Parathyroid adenoma (tissue), 2 donors: ENCODE measurements around the gene IFNE.

Experiments
- H2AFZ ChIP-seq: fragments of 300-600 bp; sonication (generic); one replicate; pipeline ENCODE4 v1.7.0; 2017; ENCODE audit warnings: antibody characterized with exemption, mild to moderate bottlenecking
- H3K27ac ChIP-seq: fragments of 300-600 bp; sonication (generic); one replicate; pipeline ENCODE4 v1.7.0; 2017
- H3K27me3 ChIP-seq: fragments of 300-600 bp; sonication (generic); one replicate; pipeline ENCODE4 v1.7.0; 2017; ENCODE audit warnings: low read length; ENCODE audit not compliant: control insufficient read depth, insufficient read depth
- H3K36me3 ChIP-seq: fragments of 300-600 bp; sonication (generic); one replicate; pipeline ENCODE4 v1.7.0; 2017; ENCODE audit warnings: low read length; ENCODE audit not compliant: control insufficient read depth, insufficient read depth
- H3K4me1 ChIP-seq: fragments of 300-600 bp; sonication (generic); one replicate; pipeline ENCODE4 v1.7.0; 2017; ENCODE audit warnings: control low read depth
- H3K4me2 ChIP-seq: fragments of 300-600 bp; sonication (generic); one replicate; pipeline ENCODE4 v1.7.0; 2017; ENCODE audit warnings: low read length
- H3K4me3 ChIP-seq: fragments of 300-600 bp; sonication (generic); one replicate; pipeline ENCODE4 v1.7.0; 2017; ENCODE audit warnings: low read depth, low read length
- H3K79me2 ChIP-seq: fragments of 300-600 bp; sonication (generic); one replicate; pipeline ENCODE4 v1.7.0; 2017; ENCODE audit warnings: control low read depth
- H3K9ac ChIP-seq: fragments of 300-600 bp; sonication (generic); one replicate; pipeline ENCODE4 v1.7.0; 2017; ENCODE audit warnings: mild to moderate bottlenecking
- H3K9me3 ChIP-seq: fragments of 300-600 bp; sonication (generic); one replicate; pipeline ENCODE4 v1.7.0; 2017; ENCODE audit warnings: low read length; ENCODE audit not compliant: control insufficient read depth
- TF ChIP-seq, protein P1 (sequence below): fragments of 300-600 bp; sonication (generic); IDR thresholded peaks from one replicate; pipeline ENCODE4 v1.7.0; 2017; ENCODE audit warnings: antibody characterized with exemption, mild to moderate bottlenecking
- donor health status: primary hyperparathyroidism.

IFNE gene

DNA sequence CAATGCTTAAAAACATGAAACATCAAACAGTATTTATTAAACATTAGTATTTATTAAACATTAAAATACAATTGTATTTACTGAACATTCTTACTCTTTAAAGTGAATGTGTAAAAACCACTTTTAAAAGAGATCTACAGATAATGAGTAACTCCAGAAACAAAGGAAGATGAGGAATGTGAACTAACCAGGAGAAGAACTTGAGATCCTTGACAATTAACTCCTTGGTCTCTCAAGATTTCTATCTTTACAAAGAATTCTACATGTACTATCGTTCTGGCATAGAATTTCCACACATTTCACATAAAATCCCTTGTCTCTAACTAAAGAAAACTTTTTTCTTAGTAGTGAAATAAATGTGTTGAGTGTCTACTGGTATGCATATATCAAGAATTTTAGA is 28.7 kb upstream of the IFNE start:
- Histone ChIP-seq H3K36me3 (no peaks in the 10 kb centered on the region), H3K27me3 (peaks cover 3% of the 10 kb centered on the region), H3K4me1 (no peaks in the 10 kb centered on the region), H3K9ac (no peak overlapping the region), H2AFZ (no peak overlapping the region), H3K27ac (no peak overlapping the region), H3K4me2 (no peak overlapping the region), H3K9me3 (no peaks in the 10 kb centered on the region), H3K79me2 (no peaks in the 10 kb centered on the region), H3K4me3 (no peak overlapping the region)
- TF ChIP-seq, protein P1, sequence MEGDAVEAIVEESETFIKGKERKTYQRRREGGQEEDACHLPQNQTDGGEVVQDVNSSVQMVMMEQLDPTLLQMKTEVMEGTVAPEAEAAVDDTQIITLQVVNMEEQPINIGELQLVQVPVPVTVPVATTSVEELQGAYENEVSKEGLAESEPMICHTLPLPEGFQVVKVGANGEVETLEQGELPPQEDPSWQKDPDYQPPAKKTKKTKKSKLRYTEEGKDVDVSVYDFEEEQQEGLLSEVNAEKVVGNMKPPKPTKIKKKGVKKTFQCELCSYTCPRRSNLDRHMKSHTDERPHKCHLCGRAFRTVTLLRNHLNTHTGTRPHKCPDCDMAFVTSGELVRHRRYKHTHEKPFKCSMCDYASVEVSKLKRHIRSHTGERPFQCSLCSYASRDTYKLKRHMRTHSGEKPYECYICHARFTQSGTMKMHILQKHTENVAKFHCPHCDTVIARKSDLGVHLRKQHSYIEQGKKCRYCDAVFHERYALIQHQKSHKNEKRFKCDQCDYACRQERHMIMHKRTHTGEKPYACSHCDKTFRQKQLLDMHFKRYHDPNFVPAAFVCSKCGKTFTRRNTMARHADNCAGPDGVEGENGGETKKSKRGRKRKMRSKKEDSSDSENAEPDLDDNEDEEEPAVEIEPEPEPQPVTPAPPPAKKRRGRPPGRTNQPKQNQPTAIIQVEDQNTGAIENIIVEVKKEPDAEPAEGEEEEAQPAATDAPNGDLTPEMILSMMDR: no peak

DNA sequence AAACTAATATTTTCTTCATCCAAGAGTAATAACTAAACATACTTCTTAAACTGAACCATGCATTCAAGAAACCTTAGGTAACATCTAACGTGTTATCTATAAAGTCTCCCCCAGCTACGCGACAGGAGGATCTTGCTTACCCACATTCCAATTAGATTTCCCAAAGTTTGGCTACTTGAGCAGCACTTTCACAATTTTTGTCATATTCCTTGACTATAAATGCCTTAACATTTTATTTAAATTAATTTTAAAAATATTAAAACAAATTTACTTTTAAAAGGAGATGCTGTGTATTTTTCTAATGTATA is 25.3 kb upstream of the IFNE start:
- H3K4me3 ChIP-seq: no peak overlapping the region
- no peaks in the 10 kb centered on the region for H3K79me2 ChIP-seq
- H3K27me3 ChIP-seq: peaks cover 3% of the 10 kb centered on the region
- H3K9ac ChIP-seq: no peak overlapping the region
- no peaks in the 10 kb centered on the region for H3K36me3 ChIP-seq
- no peak overlapping the region for H2AFZ ChIP-seq
- no peak overlapping the region for H3K27ac ChIP-seq
- H3K9me3 ChIP-seq: no peaks in the 10 kb centered on the region
- no peak overlapping the region for H3K4me2 ChIP-seq
- no peaks in the 10 kb centered on the region for H3K4me1 ChIP-seq
- TF ChIP-seq, protein P1: no peak

DNA sequence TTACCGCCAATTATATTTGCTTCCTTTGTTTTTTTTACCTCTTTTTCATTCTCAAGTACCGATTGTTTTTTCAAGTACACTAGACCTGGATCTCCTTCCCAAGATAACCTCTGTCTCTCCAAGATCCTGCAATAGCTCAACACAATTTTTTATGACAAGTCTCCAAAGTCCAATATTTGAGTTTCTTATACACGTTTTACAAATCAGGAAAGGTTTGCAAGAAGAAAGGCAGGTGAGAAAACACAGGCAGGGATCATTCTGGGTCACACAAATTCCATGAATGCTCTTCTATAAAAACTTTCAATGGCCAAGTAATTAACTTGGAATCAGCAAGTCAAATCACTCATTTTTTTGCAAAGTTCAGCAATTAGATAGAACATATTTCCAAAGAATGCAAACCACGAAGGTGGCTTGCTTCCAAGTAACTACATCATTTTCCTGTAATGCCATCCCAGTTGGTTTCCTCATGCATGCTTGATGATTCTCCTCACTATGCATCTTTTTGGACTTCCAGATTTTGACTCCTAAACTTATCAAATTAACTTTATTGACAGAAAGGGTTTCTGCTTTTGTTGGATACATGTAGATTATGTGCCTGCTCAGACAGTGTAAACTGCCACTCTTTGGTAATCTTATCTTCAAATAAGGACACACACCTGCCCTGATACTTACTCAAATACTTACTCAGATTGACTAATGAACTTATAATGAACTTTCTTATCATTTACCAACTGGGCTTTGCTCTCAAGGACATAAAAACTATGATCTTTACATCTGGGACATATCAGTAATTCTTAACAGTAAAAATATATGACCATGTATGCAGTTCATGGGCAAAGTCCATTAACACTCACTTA is 24.7 kb upstream of the IFNE start:
- no peak overlapping the region for H3K9ac ChIP-seq
- H3K4me2 ChIP-seq: no peak overlapping the region
- H2AFZ ChIP-seq: no peak overlapping the region
- no peaks in the 10 kb centered on the region for H3K9me3 ChIP-seq
- H3K27ac ChIP-seq: no peak overlapping the region
- peaks cover under 1% of the 10 kb centered on the region for H3K27me3 ChIP-seq
- H3K4me3 ChIP-seq: no peak overlapping the region
- H3K79me2 ChIP-seq: no peaks in the 10 kb centered on the region
- TF ChIP-seq, protein P1: no peak
- H3K4me1 ChIP-seq: no peaks in the 10 kb centered on the region
- H3K36me3 ChIP-seq: no peaks in the 10 kb centered on the region

DNA sequence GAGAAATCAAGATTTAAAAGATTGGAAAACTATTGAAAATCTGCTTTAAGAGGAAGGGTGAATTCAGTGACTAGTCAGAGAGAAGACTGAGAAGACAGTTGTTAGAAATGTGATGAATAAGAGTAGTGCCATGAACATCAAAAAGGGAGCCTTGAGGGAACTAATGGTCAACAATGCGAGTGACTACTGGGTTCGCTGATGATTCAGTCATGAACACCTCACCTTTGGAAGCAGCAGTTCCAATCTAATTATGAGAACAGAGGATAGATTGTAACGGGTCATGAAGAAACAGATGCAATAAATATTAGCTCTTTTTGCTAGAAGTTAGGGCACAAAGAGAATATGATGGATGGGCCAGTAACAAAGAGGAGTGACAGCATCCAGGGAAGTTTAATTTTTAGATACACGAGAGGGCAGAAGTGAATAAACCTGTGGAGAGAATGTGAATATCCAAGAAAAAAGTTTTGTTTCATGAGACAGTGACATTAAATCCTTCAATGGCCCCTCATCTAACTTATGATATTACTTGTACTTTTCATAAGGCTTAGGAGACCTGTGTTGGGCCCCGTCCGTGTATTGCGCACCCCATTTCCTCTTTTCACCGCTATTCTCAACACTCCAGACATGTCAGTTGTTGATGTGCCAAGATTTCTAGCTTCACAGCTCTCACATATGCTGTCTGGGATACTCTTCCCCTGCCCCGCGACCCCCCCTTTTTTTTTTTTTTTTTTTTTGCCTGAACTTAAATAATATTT is 23.5 kb upstream of the IFNE start:
- TF ChIP-seq, protein P1: no peak
- Histone ChIP-seq H3K79me2 (no peaks in the 10 kb centered on the region), H2AFZ (no peak overlapping the region)

More for the DNA sequence above, 23.5 kb upstream of the IFNE start:
- Histone ChIP-seq H3K4me3 (no peak overlapping the region), H3K9ac (no peak overlapping the region), H3K36me3 (no peaks in the 10 kb centered on the region), H3K4me2 (no peak overlapping the region), H3K9me3 (no peaks in the 10 kb centered on the region), H3K27ac (no peak overlapping the region), H3K4me1 (no peaks in the 10 kb centered on the region), H3K27me3 (no peaks in the 10 kb centered on the region)
